ENCODE data around the gene NDUFAF8. TPM values are rescaled to one million over a fixed set of nuclear protein-coding genes. Genes with fewer than 3 reads are reported as not detected.

Gene NDUFAF8
- total RNA-seq, 1 experiment from 2014 or later = 60.1 TPM

GRCh38 chr17:81267390-81268067 lies 28.4 kb downstream of the NDUFAF8 start:
- no peak overlapping the region for H3K4ac ChIP-seq (ENCODE audit: low read depth, low read length)
- Mint-ChIP-seq H3K27me3 (ENCODE audit: low read depth) (no peaks in the 10 kb centered on the region), H3K4me1 (no peaks in the 10 kb centered on the region), H3K9me3 (no peaks in the 10 kb centered on the region), H3K27ac (peak overlapping the region in 2 of 3 experiments; percentile 13 to 59; a peak in 2 of 7 replicates), H3K4me3 (no peak overlapping the region; a peak in 1 of 5 replicates), H3K36me3 (ENCODE audit: insufficient read depth in 1 of 3, low read depth in 3 of 3) (peaks cover 8 to 55% (median 47%) of the 10 kb centered on the region in 3 experiments; a peak in 6 of 7 replicates)
- no peaks in the 10 kb centered on the region for H3K4me1 ChIP-seq (ENCODE audit: insufficient read depth, low read length)
- no peak overlapping the region for H2BK20ac ChIP-seq (ENCODE audit: low read depth, low read length, poor library complexity, severe bottlenecking)
- no peak overlapping the region for H2BK5ac ChIP-seq (ENCODE audit: insufficient read length, low read length)
- H3K56ac ChIP-seq (ENCODE audit: insufficient read length, low read depth, low read length) = no peak overlapping the region
- H4K8ac ChIP-seq (replicated peaks; ENCODE audit: insufficient read length, low read depth, low read length) = no peak overlapping the region
- no peak overlapping the region for H2BK120ac ChIP-seq (ENCODE audit: low read depth, low read length, poor library complexity, severe bottlenecking)
- H4K20me1 ChIP-seq (ENCODE audit: control insufficient read depth, insufficient read depth, insufficient read length) = no peaks in the 10 kb centered on the region
- H2AFZ ChIP-seq (ENCODE audit: low read length) = no peak overlapping the region
- H2AK5ac ChIP-seq (ENCODE audit: insufficient read length, low read length) = no peak overlapping the region
- no peaks in the 10 kb centered on the region for H3K79me2 ChIP-seq (ENCODE audit: insufficient read depth, low read length)
- no peak overlapping the region for H3K18ac ChIP-seq (ENCODE audit: insufficient read length, low read depth, low read length)
- H3K9me3 ChIP-seq (ENCODE audit: control insufficient read depth, low read depth, low read length) = no peaks in the 10 kb centered on the region
- no peak for TF ChIP-seq CTCF (conservative IDR thresholded peaks at IDR 0.05)
- H3K23me2 ChIP-seq (ENCODE audit: insufficient read length, low read depth, low read length, poor library complexity, severe bottlenecking) = no peaks in the 10 kb centered on the region
- no CpG with 5 or more reads among the region's 6 CpGs for WGBS (ENCODE audit: extremely low coverage, insufficient read length, low lambda C conversion rate)
- no peak overlapping the region for H3T11ph ChIP-seq (ENCODE audit: low read length)
- H4K5ac ChIP-seq (ENCODE audit: insufficient read length, low read depth, low read length) = no peak overlapping the region
- H3K79me1 ChIP-seq (ENCODE audit: insufficient read depth, low read depth, low read length, poor library complexity, severe bottlenecking) = no peaks in the 10 kb centered on the region
- no peak overlapping the region for H4K91ac ChIP-seq (ENCODE audit: insufficient read length, low read depth, low read length)
- H2BK12ac ChIP-seq (ENCODE audit: insufficient read length, low read depth, low read length) = no peak overlapping the region
- no peak overlapping the region for H3K9ac ChIP-seq (ENCODE audit: extremely low read depth, insufficient read length, low read length)
- DNase-seq = no peak
- no peak overlapping the region for H3K4me2 ChIP-seq (ENCODE audit: insufficient read depth, insufficient read length, low read length)
- H2BK15ac ChIP-seq (ENCODE audit: low read depth, low read length) = no peak overlapping the region
- no peak overlapping the region for H3K23ac ChIP-seq (ENCODE audit: insufficient read length, low read depth, low read length)
- H3K27me3 ChIP-seq (ENCODE audit: insufficient read depth, low read length) = no peaks in the 10 kb centered on the region
- no peak overlapping the region for H3K27ac ChIP-seq (ENCODE audit: insufficient read length, low read depth, low read length)
- H3K14ac ChIP-seq (ENCODE audit: insufficient read depth, low read length) = no peak overlapping the region
